Bladder microvascular endothelial cell (primary cell): Measurements from ENCODE around the gene ISCA2. TPM values are rescaled to one million over a fixed set of nuclear protein-coding genes. Genes with fewer than 3 reads are reported as not detected.

Source experiments
- total RNA-seq: library from RNA; depleted of rRNA; stranded (reverse); fragments of >200 nt; gene quantifications from 2 replicates; pipeline ENCODE4 v1.2.3, GENCODE V29; 2014

The ISCA2 gene, protein sequence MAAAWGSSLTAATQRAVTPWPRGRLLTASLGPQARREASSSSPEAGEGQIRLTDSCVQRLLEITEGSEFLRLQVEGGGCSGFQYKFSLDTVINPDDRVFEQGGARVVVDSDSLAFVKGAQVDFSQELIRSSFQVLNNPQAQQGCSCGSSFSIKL
- 8.9 and 9.4 TPM in 2 replicates for total RNA-seq

DNA sequence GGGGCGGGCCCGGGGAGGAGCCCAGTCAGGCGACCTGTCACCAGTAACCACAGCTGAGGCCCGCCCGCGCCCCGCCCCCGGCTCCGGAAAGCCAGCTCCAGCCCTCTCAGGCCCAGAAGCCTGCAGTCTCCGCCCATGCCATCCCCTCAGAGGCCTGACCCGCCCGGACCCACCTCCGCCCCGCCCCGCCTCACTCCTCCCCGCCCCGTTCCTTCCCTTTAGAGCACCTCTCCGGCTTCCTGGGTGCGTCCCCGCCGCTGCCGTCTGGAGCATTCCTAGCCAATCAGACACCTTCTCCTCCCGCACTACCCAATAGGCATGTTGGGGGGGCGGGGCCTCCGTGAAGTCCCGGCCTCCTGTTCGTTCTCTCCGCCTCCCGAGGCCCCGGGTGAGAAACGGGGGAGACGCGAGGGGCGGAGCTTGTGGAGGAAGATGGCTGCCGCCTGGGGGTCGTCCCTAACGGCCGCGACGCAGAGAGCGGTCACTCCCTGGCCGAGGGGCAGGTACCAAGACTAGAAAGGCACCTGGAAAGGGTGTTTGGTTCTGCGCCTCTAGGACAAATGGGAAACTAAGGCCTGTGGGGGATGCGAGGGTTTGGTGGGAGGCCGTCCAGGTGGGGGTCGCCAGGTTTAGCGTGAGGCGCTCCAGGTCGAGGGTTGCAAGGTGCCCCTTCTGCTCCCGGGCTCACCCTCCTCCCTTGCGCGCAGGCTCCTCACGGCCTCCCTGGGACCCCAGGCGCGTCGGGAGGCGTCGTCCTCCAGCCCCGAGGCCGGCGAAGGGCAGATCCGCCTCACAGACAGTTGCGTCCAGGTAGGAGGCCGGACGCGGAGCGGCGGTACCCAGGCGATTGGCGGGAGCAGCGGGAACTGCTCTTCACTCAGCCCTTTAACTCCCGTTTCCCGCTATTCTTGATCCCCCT, at the start of gene ISCA2:
Gene ISCA2, plus strand, starts transcription at position 423 of the 919 bp plus-strand sequence. Its CDS starts 10 bp downstream, at position 433.

DNA sequence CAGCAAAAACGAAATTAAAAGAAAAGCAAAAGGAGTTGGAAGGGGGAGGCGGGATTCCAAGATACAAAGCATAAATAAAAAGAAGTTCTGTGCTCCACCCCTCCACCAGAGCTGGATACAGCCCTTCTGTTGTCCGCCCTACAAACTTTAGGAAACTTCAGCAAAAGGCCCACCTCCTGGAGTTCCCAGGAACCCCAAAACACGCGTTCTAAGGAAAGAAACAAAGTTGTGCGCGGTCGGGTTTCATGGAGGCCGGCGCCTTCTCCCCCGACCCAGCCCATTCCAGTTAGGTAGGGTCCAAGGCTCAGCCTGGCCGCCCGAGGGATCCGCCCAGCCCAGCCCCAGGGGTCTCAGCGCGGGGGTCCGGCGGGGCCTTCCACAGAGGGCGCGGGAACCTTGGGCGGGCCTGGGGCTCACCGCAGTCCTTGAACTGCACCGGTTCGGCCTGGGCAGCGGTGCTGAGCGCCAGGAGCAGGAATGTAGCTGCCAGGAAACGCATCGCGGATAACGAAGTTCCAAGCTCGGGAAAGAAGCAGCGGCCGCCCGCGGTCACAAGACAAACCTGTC, 706 bp upstream of the ISCA2 start, which contains the start of gene NPC2:
Gene NPC2, minus strand, starts transcription at position 530 of the 567 bp plus-strand sequence. Its CDS starts 31 bp downstream, at position 499.

Other genes with a start within 250 kb of the ISCA2 start
- 43.2 and 50.6 TPM in 2 replicates for gene ABCD4, start 190.8 kb upstream of the ISCA2 start, total RNA-seq
- gene VRTN, start 145.3 kb upstream of the ISCA2 start, total RNA-seq, result not detected in 2 replicates
- gene SYNDIG1L, start 67.6 kb upstream of the ISCA2 start, total RNA-seq, result 0.06 TPM in 1 of 2 replicates, not detected in the other
- gene NPC2, start 460 bp upstream of the ISCA2 start, total RNA-seq, result 239 and 247 TPM in 2 replicates
- gene LTBP2, start 118.5 kb downstream of the ISCA2 start, total RNA-seq, result 114 and 133 TPM in 2 replicates
- 19.1 and 44.4 TPM in 2 replicates for gene AREL1, start 219.3 kb downstream of the ISCA2 start, total RNA-seq
- 12.8 and 33.0 TPM in 2 replicates for gene FCF1, start 219.4 kb downstream of the ISCA2 start, total RNA-seq